BLaER1 treated with 17β-estradiol and CSF1 and Interleukin-3, amounts not matched to agents 10 nM and 100 nM (cell line): ENCODE results near the gene TDRD6.
A peak's percentile ranks its signal among the peaks of the same experiment; 100 is the strongest.

Experiments
- H3K27ac ChIP-seq, 11 experiments: shearing (Covaris generic); formaldehyde crosslinking; 2 replicates each; pipeline ENCODE4 v1.8.1; 2022
- H3K27me3 ChIP-seq, 11 experiments: shearing (Covaris generic); formaldehyde crosslinking; 2 replicates each; pipeline ENCODE4 v1.8.1; 2022
- H3K36me3 ChIP-seq, 11 experiments: shearing (Covaris generic); formaldehyde crosslinking; 2 replicates each; pipeline ENCODE4 v1.8.1; 2022
- H3K4me1 ChIP-seq, 10 experiments: shearing (Covaris generic); formaldehyde crosslinking; 2 replicates each; pipeline ENCODE4 v1.8.1; 2022
- H3K4me2 ChIP-seq, 11 experiments: shearing (Covaris generic); formaldehyde crosslinking; 2 replicates each; pipeline ENCODE4 v1.8.1; 2022
- H3K4me3 ChIP-seq, 10 experiments: shearing (Covaris generic); formaldehyde crosslinking; 2 replicates each; pipeline ENCODE4 v1.8.1; 2022
- H3K9ac ChIP-seq, 11 experiments: shearing (Covaris generic); formaldehyde crosslinking; 2 replicates each; pipeline ENCODE4 v1.8.1; 2022
- H3K9me3 ChIP-seq, 11 experiments: shearing (Covaris generic); formaldehyde crosslinking; replicated peaks in 1 of 11; 2 replicates each; pipeline ENCODE4 v1.8.1; 2022
- H4K20me1 ChIP-seq, 11 experiments: shearing (Covaris generic); formaldehyde crosslinking; 2 replicates each; pipeline ENCODE4 v1.8.1; 2022
- Cebpa-rat ChIP-seq, 11 experiments: shearing (Covaris generic); IDR thresholded peaks; 2 replicates each; pipeline ENCODE4 v1.8.1; 2022

Gene TDRD6

DNA sequence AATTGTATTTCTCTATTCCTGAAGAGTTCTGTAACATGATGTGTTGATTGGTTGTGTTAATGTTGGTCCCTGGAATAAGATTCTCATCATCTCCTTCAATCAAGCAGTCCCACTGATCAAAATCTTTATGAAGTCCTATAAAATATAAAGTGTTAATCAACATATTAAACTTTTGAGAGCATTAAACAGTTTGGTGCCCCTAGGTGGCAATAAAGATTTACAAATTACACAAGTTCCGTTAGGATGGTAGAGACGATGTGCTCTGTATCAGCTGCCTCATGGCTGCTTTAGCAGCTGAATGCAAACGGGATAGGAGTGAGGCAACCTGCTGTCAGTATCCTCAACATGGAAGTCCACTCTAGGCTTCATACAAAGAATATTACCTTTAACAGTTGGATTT, 16.9 kb downstream of the TDRD6 start:
- no peak overlapping the region for H3K4me3 ChIP-seq
- peak overlapping the region in 2 of 11 experiments; percentile 12 to 50; a peak in 2 of 22 replicates for H3K4me2 ChIP-seq
- H3K36me3 ChIP-seq: no peaks in the 10 kb centered on the region
- H3K4me1 ChIP-seq: peaks cover 0 to 20% (median 0%) of the 10 kb centered on the region in 10 experiments; a peak in 4 of 20 replicates
- no peaks in the 10 kb centered on the region for H4K20me1 ChIP-seq
- H3K27ac ChIP-seq: no peak overlapping the region
- no peaks in the 10 kb centered on the region for H3K9me3 ChIP-seq
- no peaks in the 10 kb centered on the region for H3K27me3 ChIP-seq
- no peak overlapping the region for H3K9ac ChIP-seq
- no peak for TF ChIP-seq Cebpa-rat (IDR thresholded peaks at IDR 0.05)

DNA sequence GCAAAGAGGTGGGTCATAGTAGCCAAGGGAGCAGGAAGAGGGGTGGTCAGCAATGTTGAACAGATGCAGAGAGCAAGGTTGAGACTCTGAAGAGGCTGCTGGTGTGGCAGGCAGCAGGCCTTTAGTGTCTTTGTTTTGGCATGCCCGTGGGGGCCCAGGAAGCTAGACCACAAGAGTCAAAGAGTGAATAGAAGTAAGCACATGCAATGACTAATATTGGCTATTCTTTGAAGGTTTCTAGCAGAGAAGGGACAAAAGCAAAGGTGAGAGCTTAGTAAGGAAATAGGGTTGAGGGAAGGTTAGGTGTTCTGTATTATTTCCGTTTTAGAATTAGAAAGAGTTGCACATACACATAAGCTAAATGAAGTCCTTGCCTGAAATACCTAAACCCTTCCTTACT, 18.8 kb downstream of the TDRD6 start:
- peak overlapping the region in 1 of 11 experiments; percentile 50; a peak in 1 of 22 replicates for H3K4me2 ChIP-seq
- H4K20me1 ChIP-seq: no peaks in the 10 kb centered on the region
- peaks cover 0 to 39% (median 0%) of the 10 kb centered on the region in 10 experiments; a peak in 6 of 20 replicates for H3K4me1 ChIP-seq
- no peaks in the 10 kb centered on the region for H3K27me3 ChIP-seq
- TF ChIP-seq Cebpa-rat (IDR thresholded peaks at IDR 0.05): no peak
- no peak overlapping the region for H3K9ac ChIP-seq
- peak overlapping the region in 1 of 11 experiments; percentile 5; a peak in 1 of 22 replicates for H3K27ac ChIP-seq
- H3K4me3 ChIP-seq: no peak overlapping the region
- no peaks in the 10 kb centered on the region for H3K36me3 ChIP-seq
- no peaks in the 10 kb centered on the region for H3K9me3 ChIP-seq

DNA sequence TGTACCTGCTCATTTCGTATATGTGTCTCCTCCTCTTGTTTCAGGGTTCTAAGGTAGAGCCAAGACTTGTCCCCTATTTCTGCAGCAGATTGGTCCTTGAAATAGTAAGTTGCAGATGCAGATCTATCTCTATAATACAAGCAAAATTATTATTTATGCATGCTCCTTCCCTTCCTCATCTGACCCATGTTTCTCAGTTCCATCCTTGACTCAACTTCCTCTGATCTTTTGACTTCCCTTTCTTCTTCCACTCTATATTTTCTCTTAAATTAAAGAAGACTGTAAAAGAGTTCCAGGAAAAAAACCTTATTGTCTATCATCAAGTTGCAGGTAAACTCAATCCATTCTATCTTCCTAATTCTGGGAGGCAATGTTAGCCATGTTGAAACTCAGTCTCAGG, 23.8 kb downstream of the TDRD6 start:
- H3K9ac ChIP-seq: no peak overlapping the region
- H3K36me3 ChIP-seq: no peaks in the 10 kb centered on the region
- peak overlapping the region in 3 of 11 experiments; percentile 7 to 75 (median 73); a peak in 5 of 22 replicates for H3K4me2 ChIP-seq
- no peak overlapping the region for H3K27ac ChIP-seq
- no peaks in the 10 kb centered on the region for H3K9me3 ChIP-seq
- H3K4me3 ChIP-seq: no peak overlapping the region
- peaks cover 0 to 68% (median 0%) of the 10 kb centered on the region in 10 experiments; a peak in 6 of 20 replicates for H3K4me1 ChIP-seq
- no peaks in the 10 kb centered on the region for H4K20me1 ChIP-seq
- H3K27me3 ChIP-seq: no peaks in the 10 kb centered on the region
- TF ChIP-seq Cebpa-rat (IDR thresholded peaks at IDR 0.05): no peak

DNA sequence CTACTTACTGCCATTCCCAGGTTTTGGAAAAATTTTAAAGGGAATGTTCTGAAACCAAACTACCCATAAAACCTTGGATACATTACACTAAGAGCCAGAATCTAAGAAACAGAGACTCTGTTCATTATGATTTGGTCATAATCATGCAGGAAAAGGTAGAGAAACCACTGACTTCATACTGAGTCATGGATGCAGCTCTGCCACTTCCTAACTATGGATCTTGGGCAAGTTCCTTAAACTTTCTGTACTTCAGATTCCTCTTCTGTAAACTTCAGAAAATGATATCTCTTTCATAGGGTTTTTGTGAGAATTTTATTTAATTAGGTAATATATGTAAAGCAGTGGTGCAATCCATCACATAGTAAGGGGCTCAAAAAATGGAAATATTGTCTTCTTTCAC, 27.5 kb downstream of the TDRD6 start:
- no peaks in the 10 kb centered on the region for H4K20me1 ChIP-seq
- H3K9ac ChIP-seq: no peak overlapping the region
- no peak overlapping the region for H3K4me3 ChIP-seq
- H3K4me2 ChIP-seq: peak overlapping the region in 4 of 11 experiments; percentile 30 to 68 (median 56); a peak in 6 of 22 replicates
- H3K27ac ChIP-seq: peak overlapping the region in 3 of 11 experiments; percentile 18 to 62 (median 33); a peak in 3 of 22 replicates
- peaks cover 0 to 64% (median 0%) of the 10 kb centered on the region in 10 experiments; a peak in 6 of 20 replicates for H3K4me1 ChIP-seq
- TF ChIP-seq Cebpa-rat (IDR thresholded peaks at IDR 0.05): no peak
- no peaks in the 10 kb centered on the region for H3K9me3 ChIP-seq
- no peaks in the 10 kb centered on the region for H3K36me3 ChIP-seq
- no peaks in the 10 kb centered on the region for H3K27me3 ChIP-seq

DNA sequence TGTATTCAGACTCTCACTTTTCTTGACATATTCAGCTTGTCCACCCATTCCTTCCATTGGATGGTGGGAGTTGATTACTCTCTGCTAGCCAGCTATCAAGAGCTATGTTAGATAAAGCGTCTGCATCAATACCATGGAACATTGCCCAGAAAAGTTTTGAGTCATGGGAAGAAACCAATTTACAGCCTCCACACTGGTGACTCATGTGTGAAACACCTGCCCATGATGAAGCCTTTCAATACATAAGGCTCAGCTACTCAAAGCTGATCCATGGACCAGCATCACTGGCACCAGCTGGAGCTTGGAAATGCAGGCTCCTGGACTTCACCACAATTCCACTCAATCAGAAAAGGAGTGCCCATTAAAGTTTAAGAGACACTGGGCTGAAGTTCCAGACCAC, 31.4 kb downstream of the TDRD6 start:
- H3K9me3 ChIP-seq: no peaks in the 10 kb centered on the region
- no peak overlapping the region for H3K4me2 ChIP-seq
- no peak overlapping the region for H3K9ac ChIP-seq
- H4K20me1 ChIP-seq: no peaks in the 10 kb centered on the region
- H3K36me3 ChIP-seq: no peaks in the 10 kb centered on the region
- TF ChIP-seq Cebpa-rat (IDR thresholded peaks at IDR 0.05): no peak
- H3K4me3 ChIP-seq: no peak overlapping the region
- H3K4me1 ChIP-seq: peaks cover 0 to 34% (median 0%) of the 10 kb centered on the region in 10 experiments; a peak in 6 of 20 replicates
- H3K27me3 ChIP-seq: no peaks in the 10 kb centered on the region
- H3K27ac ChIP-seq: no peak overlapping the region

DNA sequence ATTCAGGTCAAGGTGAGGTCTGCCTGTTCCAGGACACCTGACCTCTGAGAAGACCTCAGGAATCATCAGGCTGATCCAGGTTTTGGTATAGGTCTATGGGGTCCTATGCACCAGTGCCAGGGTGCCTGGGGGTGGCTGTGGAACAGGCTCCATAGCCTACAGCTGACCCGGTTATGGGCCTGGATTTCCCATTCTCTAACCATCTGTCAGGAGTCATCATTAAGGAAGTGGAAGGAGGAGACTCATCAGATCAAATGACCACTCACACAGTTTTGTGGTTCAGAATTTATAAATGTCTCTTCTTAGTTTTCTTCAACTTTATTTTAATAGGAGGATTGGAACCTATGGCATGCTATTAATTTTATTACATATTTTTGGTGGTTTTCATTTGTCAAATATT, 32.7 kb downstream of the TDRD6 start:
- H3K4me1 ChIP-seq: peaks cover 0 to 21% (median 0%) of the 10 kb centered on the region in 10 experiments; a peak in 6 of 20 replicates
- no peaks in the 10 kb centered on the region for H3K27me3 ChIP-seq
- peak overlapping the region in 2 of 11 experiments; percentile 0 to 58; a peak in 3 of 22 replicates for H3K4me2 ChIP-seq
- no peaks in the 10 kb centered on the region for H3K36me3 ChIP-seq
- no peak overlapping the region for H3K27ac ChIP-seq
- H3K9me3 ChIP-seq: no peaks in the 10 kb centered on the region
- H3K4me3 ChIP-seq: no peak overlapping the region
- H3K9ac ChIP-seq: no peak overlapping the region
- no peak for TF ChIP-seq Cebpa-rat (IDR thresholded peaks at IDR 0.05)
- no peaks in the 10 kb centered on the region for H4K20me1 ChIP-seq

DNA sequence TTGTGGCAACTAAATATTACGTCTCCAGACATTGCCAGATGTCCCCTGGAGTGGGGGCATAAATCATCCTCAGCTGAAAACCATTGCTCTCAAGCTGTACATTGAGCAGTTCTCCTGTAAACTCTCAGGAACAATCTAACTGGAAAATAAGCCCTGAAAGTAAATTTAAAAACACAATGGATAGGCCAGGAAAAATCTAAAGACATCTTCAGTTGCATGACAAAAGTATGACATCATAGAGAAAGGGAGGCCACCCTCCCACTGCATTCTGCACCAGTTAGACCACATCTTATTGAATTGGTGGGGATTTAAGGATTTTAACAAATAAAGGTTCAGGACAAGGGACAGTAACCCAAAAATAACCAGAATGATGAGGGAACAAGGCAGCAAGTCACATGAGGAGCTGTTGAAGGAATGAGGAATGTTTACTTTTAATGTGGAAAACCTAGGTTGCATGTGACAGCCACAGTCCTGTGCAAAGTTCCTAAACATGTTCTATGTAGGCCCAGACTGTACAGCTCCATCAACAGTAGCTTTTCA, 42.2 kb downstream of the TDRD6 start:
- Histone ChIP-seq H3K36me3 (no peaks in the 10 kb centered on the region), H3K4me1 (peaks cover 0 to 48% (median 0%) of the 10 kb centered on the region in 10 experiments; a peak in 4 of 20 replicates), H3K4me2 (peak overlapping the region in 2 of 11 experiments; percentile 66 to 68; a peak in 4 of 22 replicates), H3K9me3 (peaks cover 2 to 7% (median 4%) of the 10 kb centered on the region in 11 experiments; a peak in 20 of 22 replicates), H3K27me3 (no peaks in the 10 kb centered on the region), H4K20me1 (no peaks in the 10 kb centered on the region), H3K27ac (peak overlapping the region in 2 of 11 experiments; percentile 76 to 78; a peak in 2 of 22 replicates), H3K4me3 (no peak overlapping the region), H3K9ac (peak overlapping the region in 1 of 11 experiments; percentile 64; a peak in 1 of 22 replicates)
- TF ChIP-seq Cebpa-rat (IDR thresholded peaks at IDR 0.05): no peak

DNA sequence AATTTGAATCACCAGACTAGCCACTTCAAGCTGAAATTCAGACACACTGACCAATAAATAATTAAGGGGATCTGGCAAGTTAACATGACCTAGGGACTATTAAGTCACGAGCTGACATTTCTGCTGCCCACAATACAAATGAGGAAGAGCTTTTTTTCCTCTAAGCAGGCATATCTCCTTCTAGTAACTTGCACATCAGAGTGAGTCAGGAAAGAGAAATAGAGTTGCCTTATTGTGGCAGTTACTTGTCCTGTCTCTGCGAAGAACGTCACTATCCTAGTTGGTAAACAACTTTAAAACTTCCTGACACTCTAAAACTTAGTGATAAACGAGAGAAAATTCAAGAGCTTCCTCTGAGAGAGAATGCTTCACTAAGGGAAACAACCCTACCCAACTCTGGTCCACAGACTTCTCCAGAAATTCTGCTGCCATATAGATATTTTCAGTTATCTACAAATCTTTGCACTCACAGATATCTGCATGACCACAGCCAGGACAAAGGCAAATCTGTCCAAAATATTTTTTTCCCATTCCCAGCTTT, 43.3 kb downstream of the TDRD6 start:
- H3K27ac ChIP-seq: peak overlapping the region in 3 of 11 experiments; percentile 24 to 78 (median 76); a peak in 6 of 22 replicates
- no peaks in the 10 kb centered on the region for H3K36me3 ChIP-seq
- peak overlapping the region in 2 of 11 experiments; percentile 66 to 68; a peak in 4 of 22 replicates for H3K4me2 ChIP-seq
- H3K4me1 ChIP-seq: peaks cover 0 to 48% (median 0%) of the 10 kb centered on the region in 10 experiments; a peak in 4 of 20 replicates
- H3K4me3 ChIP-seq: no peak overlapping the region
- TF ChIP-seq Cebpa-rat (IDR thresholded peaks at IDR 0.05): no peak
- H3K9me3 ChIP-seq: peaks cover 8 to 16% (median 14%) of the 10 kb centered on the region in 11 experiments; a peak in 20 of 22 replicates
- H3K9ac ChIP-seq: peak overlapping the region in 2 of 11 experiments; percentile 38 to 64; a peak in 2 of 22 replicates
- H3K27me3 ChIP-seq: no peaks in the 10 kb centered on the region
- no peaks in the 10 kb centered on the region for H4K20me1 ChIP-seq

DNA sequence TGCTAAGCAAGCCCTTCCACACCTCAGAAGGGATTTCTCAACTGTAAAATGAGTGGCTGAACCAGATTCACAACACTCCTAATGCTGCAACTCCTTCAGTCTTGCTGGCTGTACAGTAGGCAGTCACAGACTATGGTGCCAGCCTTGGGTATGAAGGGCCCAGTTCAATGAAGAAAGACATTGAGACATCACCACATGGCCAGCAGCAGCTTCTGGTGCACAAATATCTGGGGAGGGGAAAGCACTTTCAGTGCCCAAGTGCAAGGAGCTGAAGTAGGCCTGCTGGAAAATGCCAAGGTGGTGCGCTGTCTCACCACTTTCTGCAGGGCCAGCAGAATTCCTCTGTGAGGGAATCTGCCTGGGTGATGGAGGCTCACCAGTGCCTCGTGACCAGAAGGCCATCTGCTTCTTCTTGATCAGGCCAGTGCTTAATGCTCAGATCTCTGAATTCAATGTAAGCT, 45.7 kb downstream of the TDRD6 start:
- TF ChIP-seq Cebpa-rat (IDR thresholded peaks at IDR 0.05): no peak
- Histone ChIP-seq H3K27ac (no peak overlapping the region; a peak in 1 of 22 replicates), H3K4me3 (no peak overlapping the region), H4K20me1 (no peaks in the 10 kb centered on the region), H3K9me3 (peaks cover 8 to 16% (median 14%) of the 10 kb centered on the region in 11 experiments; a peak in 20 of 22 replicates), H3K27me3 (no peaks in the 10 kb centered on the region), H3K4me2 (peak overlapping the region in 1 of 11 experiments; percentile 51; a peak in 2 of 22 replicates), H3K4me1 (peaks cover 0 to 48% (median 0%) of the 10 kb centered on the region in 10 experiments; a peak in 4 of 20 replicates), H3K9ac (no peak overlapping the region), H3K36me3 (no peaks in the 10 kb centered on the region)
